GM18519 (cell line): ENCODE measurements around the gene PTCHD1.

Source experiments
- ATAC-seq: cut with Tn5 transposase; IDR thresholded peaks from one replicate; pipeline ENCODE4 v1.9.1; 2021; ENCODE audit warnings: mild to moderate bottlenecking, moderate library complexity; ENCODE audit not compliant: unreplicated experiment, low FRiP score

PTCHD1 gene

DNA sequence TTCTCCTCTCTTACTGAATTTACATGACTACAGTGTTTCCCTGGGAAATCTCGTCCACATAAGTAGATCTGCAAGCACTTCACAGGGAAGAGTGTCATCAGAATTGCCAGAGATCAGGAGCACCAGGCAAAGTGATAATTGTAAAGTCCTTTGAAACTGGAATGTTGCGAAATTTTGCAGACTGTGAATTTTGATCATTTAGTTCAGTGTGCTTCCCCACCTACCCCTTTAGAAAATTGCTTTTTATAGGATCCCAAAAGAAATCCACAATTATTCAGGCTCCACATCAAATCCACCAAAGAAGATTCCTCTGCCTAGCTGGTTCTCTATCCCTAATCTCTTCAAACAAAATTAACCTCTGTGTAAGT, 10.2 kb downstream of the PTCHD1 start:
- ATAC-seq, result no peak

- no peak for ATAC-seq
Observed at GRCh38 chrX:23356189-23356588, 21.5 kb downstream of the PTCHD1 start.

GRCh38 chrX:23364416-23364815, 29.8 kb downstream of the PTCHD1 start:
- ATAC-seq, result no peak

- no peak for ATAC-seq
Observed at GRCh38 chrX:23365541-23365940, 30.9 kb downstream of the PTCHD1 start.

GRCh38 chrX:23366914-23367313, 32.3 kb downstream of the PTCHD1 start:
- no peak for ATAC-seq

GRCh38 chrX:23369027-23369426, 34.4 kb downstream of the PTCHD1 start:
- ATAC-seq, result no peak

GRCh38 chrX:23372220-23372902, 37.7 kb downstream of the PTCHD1 start:
- no peak for ATAC-seq

- no peak for ATAC-seq
Observed at GRCh38 chrX:23373129-23373804, 38.6 kb downstream of the PTCHD1 start.

DNA sequence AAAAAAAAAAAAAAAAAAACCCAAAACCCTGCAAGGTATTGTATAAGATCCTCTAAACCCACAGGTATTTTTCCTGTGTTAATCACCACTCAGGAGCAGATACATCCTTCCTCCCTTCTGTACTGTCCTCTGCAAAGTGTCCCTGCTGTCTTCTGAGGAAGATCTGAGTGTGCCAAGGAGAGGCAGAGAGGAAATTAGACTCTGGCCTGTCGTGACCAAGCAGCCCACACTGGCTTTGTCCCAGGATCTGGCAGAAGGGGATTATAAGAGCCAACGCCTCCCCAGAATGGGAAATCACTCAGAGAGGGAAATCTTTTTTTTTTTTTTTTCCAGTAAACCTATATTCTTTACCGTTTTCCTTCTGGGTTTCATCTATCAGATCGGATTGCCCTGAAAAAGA, 39.6 kb downstream of the PTCHD1 start:
- ATAC-seq, result no peak

GRCh38 chrX:23376581-23376980, 41.9 kb downstream of the PTCHD1 start:
- ATAC-seq, result no peak

DNA sequence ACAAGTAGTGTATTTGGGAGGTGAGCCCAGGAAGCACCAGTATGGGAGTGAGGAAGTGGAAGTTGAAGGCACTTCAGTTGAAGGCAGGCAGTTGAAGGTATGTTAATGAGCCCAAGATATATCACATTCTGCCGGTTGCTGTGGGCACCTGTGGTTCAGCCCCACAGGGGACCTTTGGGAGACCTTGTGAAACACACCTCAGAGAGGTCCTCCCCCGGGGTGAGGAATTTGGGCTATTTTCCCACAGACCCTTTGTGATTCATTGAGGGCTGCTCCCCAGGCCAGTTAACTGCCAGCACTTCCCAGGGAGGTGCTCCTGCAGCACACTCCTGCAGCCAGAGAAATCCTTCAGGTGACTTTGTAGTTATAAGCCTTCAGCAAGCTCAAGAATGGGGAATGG, 45.9 kb downstream of the PTCHD1 start:
- no peak for ATAC-seq

- ATAC-seq, result no peak
Observed at GRCh38 chrX:23381099-23382087, 46.7 kb downstream of the PTCHD1 start.

DNA sequence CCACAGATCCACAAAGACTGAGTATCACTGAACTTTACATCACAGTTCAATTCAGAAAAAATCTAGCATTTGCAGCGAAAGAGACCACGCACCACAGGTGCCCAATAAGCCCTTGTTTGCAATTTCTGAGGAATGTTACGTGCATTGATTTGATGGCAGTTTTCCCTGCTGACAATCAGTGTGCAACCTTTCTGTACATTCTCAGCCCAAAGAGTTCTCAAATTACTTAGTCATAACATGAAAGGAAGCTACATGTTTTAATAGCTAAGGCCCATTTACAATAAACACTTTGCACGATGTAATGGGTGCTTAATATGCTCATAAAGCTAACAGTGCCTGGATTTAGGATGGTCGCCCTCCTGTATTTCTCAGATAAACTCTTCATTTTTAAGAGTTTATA, 47.9 kb downstream of the PTCHD1 start:
- no peak for ATAC-seq

- ATAC-seq, result no peak
Observed at GRCh38 chrX:23383411-23383810, 48.8 kb downstream of the PTCHD1 start.

- no peak for ATAC-seq
Observed at GRCh38 chrX:23385242-23385641, 50.6 kb downstream of the PTCHD1 start.

GRCh38 chrX:23386260-23386659, 51.6 kb downstream of the PTCHD1 start:
- ATAC-seq, result no peak

DNA sequence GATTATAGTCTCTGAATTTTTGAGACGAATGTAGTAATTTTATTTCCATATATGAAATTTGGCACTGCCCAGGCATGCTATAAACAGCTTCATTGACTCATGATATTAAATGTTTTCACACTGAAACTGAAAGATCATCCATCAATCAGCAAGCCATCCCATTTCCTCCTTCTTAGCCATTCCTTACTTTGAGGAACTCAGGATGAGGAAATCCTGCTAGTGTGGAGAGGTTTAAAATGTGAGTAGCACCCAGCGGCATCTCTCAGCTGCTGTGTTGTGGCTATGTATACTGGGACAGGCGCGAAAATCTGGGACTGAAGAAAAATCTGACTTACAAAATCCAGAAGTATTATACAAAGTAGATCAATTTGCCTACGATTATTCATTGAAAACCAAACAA, 52.1 kb downstream of the PTCHD1 start:
- no peak for ATAC-seq

DNA sequence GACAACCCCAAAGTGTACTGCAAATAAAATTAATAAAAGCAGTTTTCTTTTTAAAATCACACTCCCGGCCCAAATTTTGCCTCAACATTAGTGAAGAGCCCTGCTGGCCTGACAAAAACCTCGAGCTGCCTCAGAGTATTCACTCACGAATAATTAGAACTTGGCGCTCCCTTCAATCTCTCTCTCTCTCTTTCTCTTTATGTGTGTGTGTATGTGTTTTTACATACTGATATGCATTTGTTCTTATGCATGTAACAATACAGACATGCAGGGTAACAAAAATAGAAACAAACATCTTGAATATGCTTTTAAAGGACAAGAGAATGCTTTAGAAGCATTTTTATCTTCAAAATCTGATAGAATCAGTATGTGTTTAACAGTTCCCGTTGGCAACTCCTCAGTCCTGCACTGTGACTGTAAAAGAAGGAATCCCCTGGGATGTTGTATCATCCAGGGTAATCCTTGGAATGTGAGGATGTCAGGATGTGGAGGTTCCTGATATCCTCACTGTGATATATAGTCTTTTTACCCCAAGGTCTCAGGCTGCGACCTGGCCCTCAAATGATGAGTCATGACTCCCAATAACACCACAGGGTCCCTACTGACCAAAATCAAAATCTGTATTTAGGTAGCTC, 53.0 kb downstream of the PTCHD1 start:
- ATAC-seq, result no peak

DNA sequence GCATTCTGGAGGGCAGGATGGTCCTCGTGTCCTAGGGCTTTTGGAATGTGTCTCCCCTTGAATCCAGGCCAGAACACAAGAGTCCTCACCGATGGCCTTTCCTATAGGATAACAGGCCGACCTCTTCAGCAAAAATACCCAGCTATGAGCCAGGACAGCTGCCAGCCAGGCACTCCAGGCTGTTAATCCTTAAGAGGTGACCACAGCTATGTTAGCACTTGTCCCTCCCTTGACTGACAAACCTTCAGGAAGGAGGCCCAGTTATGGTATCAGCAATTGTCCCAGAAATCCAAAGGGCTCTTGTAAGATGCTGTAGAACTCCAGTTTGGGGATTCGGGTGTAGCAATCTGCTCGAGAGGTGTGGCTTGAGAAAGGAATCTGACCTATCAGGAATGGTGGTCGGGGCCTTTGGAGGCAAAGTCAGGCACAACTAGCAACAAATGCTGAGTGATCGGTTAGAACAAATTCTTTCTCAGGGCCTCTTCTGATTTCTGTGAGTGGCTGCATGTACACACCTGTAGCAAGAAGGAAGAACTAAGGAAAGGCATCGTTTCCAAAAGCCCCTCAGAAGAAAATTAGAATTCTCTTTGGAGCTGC, 54.6 kb downstream of the PTCHD1 start:
- no peak for ATAC-seq

DNA sequence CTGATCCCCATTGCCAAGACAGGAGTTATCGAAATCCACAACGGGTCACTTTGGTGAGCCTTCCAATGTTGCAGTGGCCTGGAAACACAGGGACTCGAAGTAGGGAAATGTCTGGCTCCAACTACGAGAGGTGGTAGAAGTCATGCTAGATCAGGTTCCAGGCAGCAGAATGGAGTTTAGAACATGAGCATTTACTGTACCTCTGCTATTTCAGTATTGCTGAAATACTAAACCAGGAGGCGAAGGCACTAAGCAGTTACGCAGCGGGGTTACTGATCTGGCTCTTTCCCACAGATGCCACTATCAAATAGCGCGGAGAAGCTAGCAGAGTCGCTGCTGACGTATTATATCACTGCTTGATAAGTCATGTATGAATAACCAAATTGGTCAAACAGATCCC, 56.3 kb downstream of the PTCHD1 start:
- ATAC-seq, result no peak
